Ovary (tissue), 3 donors: ENCODE measurements around the gene BEST2.

Experiments used
- EP300 ChIP-seq: sonication (generic); formaldehyde crosslinking; IDR thresholded peaks from one replicate; pipeline ENCODE4 v1.6.1; 2017; ENCODE audit warnings: antibody characterized with exemption
- POLR2A ChIP-seq: fragments of 450-650 bp; IDR thresholded peaks from one replicate; pipeline ENCODE4 v1.6.1; 2017; ENCODE audit warnings: antibody characterized with exemption, mild to moderate bottlenecking, moderate library complexity
- TF ChIP-seq, protein P1 (sequence below), 3 donors: fragments of 450-650 bp in 2 of 3; fragments of 200-600 bp in 1 of 3; IDR thresholded peaks; one replicate each; pipeline versions ENCODE4 v1.5.1 to v1.8.0; 2016 to 2022; ENCODE audit warnings: antibody characterized with exemption in 3 of 3, mild to moderate bottlenecking in 1 of 3
- donor health status: DM: no; HTN: no; CAD: no.

DNA sequence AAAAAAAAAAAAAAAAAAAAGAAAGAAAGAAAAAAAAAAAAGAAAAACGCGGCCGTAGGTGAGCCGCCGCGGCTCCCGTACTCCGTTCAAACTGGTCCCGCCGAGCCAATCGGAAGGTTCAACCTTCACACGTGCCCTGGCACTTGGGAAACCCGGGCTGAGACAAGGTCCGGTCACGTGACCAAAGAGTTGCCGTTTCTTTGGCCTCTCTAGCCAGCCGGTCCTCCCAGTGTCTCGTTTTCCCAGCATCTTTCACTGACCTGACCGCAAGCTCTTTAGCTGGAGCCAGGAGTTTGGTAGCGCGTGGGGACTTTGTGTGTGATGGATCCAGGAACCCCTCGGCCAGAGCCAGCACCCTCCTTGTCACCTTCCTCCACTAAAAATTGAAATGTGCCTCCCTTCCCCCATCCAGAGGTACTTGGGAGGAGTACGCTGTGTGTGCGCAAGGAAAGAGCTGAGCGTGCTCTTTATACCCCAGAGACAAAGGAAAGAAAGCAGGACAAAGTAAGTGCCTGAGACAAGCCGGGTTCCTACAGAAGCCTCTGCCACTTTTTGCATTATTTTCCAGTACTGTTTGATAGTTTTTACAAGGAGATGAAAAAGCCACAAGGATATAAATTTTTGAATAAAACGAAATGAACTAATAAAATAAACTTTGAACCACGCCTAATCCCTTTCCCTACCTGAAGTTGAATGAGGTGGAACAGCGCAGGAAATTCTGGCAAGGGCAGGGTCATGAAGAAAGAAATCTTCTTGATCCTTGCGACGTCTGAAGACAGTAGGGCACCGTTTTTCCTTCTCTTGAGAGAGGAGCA, 28.8 kb upstream of the BEST2 start:
- TF ChIP-seq EP300 (no peak), POLR2A (peak; percentile 30)
- TF ChIP-seq, protein P1, sequence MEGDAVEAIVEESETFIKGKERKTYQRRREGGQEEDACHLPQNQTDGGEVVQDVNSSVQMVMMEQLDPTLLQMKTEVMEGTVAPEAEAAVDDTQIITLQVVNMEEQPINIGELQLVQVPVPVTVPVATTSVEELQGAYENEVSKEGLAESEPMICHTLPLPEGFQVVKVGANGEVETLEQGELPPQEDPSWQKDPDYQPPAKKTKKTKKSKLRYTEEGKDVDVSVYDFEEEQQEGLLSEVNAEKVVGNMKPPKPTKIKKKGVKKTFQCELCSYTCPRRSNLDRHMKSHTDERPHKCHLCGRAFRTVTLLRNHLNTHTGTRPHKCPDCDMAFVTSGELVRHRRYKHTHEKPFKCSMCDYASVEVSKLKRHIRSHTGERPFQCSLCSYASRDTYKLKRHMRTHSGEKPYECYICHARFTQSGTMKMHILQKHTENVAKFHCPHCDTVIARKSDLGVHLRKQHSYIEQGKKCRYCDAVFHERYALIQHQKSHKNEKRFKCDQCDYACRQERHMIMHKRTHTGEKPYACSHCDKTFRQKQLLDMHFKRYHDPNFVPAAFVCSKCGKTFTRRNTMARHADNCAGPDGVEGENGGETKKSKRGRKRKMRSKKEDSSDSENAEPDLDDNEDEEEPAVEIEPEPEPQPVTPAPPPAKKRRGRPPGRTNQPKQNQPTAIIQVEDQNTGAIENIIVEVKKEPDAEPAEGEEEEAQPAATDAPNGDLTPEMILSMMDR (IDR thresholded peaks at IDR 0.05) = no peak
